ENCODE measurements around the gene DIPK1B.
A peak's percentile ranks its signal among the peaks of the same experiment; 100 is the strongest.
"Not testable (repeated sequence)": the region's sequence is repeated elsewhere in the genome, so short reads cannot be mapped to it uniquely, and the experiment has no call there.

DIPK1B gene

GRCh38 chr9:136755302-136756133 is 43.1 kb downstream of the DIPK1B start:
- DNase-seq = not testable (repeated sequence)

GRCh38 chr9:136756134-136756438 is 43.7 kb downstream of the DIPK1B start:
- DNase-seq = no peak

GRCh38 chr9:136756836-136757235 is 44.5 kb downstream of the DIPK1B start:
- DNase-seq = no peak

- DNase-seq = no peak
These were observed 45.0 kb downstream of the DIPK1B start for GRCh38 chr9:136757328-136757727.

GRCh38 chr9:136757751-136758140 is 45.4 kb downstream of the DIPK1B start:
- no peak for DNase-seq

GRCh38 chr9:136759001-136759400 is 46.6 kb downstream of the DIPK1B start:
- no peak for DNase-seq

- DNase-seq = no peak
These were observed 47.3 kb downstream of the DIPK1B start for GRCh38 chr9:136759436-136760325.

- DNase-seq = no peak
These were observed 48.1 kb downstream of the DIPK1B start for GRCh38 chr9:136760424-136760823.

GRCh38 chr9:136760834-136761544 is 48.6 kb downstream of the DIPK1B start:
- peak; percentile 34 for DNase-seq

- DNase-seq = no peak
These were observed 49.2 kb downstream of the DIPK1B start for GRCh38 chr9:136761545-136761981.

DNA sequence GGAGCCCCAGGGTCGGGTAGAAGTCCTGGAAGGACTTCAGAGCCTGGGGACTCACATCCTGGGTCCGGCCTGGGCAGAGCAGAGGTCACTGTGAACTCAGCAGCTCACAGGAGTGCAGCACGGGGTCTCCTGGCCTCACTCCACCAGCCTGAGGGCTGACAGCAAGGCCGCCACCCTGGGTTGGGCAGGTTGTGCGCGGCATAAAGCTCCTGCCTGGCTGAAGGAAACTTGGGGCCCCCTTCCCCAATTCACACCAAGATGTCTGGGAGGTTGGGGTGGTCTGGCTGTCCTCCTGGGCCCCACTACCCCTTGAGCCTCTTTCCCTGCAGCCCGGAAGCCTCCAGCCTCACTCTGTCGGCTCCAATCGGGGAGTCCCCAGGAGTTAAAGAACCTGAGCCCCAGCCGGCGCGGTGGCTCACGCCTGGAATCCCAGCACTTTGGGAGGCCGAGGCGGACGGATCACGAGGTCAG is 49.9 kb downstream of the DIPK1B start:
- DNase-seq = no peak

- no peak for DNase-seq
These were observed 50.7 kb downstream of the DIPK1B start for GRCh38 chr9:136762915-136763648.

DNA sequence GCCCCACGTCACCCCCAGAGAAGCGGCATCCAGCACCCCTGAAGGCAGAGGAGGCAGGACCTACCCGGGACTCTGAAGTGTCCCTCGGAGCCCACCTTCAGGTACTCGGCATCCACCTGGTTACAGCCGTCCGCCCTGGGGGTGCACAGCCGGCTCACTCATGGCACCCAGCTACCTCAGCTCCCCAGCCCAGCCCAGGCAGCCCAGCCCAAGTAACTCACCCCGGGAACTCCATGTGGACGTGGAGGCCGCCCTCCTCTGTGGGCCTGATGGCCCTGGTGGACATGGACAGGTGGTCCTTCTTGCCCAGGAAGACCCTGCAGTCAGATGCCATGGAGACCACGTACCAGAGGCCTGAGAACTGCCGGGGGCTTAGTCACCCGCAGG is 51.3 kb downstream of the DIPK1B start:
- no peak for DNase-seq

- peak; percentile 50 for DNase-seq
These were observed 52.0 kb downstream of the DIPK1B start, which contains the start of gene LCN15 for GRCh38 chr9:136764301-136764891. TSS of gene LCN15 (minus strand) at chr9:136764518. CDS start at chr9:136764488, 30 bp downstream.

GRCh38 chr9:136765041-136765440 is 52.7 kb downstream of the DIPK1B start:
- DNase-seq = no peak

GRCh38 chr9:136765745-136766409 is 53.5 kb downstream of the DIPK1B start:
- DNase-seq = not testable (repeated sequence)

- peak; percentile 34 for DNase-seq
These were observed 54.2 kb downstream of the DIPK1B start for GRCh38 chr9:136766410-136767120.

DNA sequence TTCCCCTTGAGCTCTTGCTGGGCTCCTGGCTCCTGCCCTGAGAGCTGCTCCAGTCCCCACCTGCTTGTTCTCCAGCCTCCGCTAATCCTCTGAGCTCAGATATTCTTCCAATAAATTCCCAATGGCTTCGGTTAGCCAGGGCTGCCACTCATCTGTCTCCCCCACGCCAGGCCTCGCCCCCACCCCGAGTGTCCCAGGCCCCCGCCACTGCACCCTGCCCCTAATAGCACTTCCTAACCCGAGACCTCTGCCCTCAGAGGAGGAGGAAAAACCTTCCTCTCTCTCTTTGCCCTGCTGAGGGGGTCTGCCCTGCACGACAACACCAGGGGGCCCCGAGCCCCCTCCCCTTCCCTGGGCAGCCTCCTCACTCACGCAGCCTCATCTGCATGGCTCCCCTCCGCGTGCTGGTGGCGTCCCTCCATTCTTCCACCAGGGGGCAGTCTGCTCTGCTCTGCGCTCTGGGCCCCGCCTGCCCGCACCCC is 57.4 kb downstream of the DIPK1B start:
- DNase-seq = peak; percentile 32

DNA sequence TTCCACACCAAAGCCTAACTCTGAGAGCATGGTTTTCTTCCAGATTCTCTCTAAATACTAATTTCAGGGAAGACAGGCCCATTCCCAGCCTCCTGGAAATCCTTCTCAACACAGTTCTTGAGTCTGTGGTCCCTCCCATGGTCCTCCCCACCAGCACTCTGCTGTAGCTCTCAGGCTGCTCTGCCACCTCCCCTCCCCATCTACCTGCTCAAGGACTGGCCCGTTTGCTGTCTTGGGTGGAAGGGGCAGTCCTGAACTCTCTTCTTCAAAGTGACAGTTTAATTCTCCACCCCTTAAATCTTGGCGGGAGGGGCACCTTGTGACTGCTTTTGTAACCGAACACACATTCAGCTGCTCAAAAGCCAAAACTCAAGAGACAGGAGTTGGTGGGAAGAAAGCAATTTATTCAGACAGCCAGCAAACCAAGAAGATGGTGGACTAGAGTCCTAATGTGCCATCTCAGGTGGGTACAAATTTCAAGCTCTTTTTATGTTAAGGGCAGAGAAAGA is 59.6 kb downstream of the DIPK1B start:
- DNase-seq = no peak

DNA sequence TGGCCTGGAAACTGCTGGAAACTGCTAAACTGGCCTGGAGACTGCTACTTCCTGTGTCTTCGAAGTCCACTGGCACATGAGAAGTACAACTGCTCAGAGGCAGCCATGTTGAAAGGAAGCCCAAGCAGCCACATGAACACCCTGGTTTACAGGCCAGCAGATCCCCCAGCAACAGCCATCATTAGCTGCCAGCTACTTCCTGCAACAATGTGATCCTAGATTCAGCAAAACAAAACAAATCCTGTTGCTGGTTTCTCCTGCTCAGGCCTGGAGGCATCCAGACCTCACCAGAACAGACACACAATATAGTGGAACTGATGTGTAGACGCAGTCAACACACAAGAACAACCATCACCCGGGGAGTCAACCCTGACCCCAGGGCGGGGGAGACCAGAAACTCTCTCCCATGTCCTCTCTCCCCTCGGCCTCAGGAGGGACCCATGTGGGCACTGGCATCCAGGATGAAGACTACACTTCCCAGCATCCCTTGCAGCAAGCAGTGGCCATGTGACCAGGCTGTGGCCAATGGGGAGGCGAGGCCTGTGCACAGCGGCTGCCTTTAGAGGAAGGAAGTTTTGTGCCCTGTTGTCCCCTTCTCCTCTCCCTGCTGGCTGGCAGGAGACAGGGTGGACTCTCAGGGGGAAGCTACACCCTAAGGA is 61.1 kb downstream of the DIPK1B start:
- DNase-seq = no peak

All from NCI-H1092 treated with DMSO at 0.1 percent for 48 hours (cell line).